DMS 273 treated with DMSO at 0.1 percent for 48 hours (cell line): ENCODE measurements around the gene IL10RA.
A peak's percentile ranks its signal among the peaks of the same experiment; 100 is the strongest.
"Not testable (repeated sequence)": the region's sequence is repeated elsewhere in the genome, so short reads cannot be mapped to it uniquely, and the experiment has no call there.

Experiments
- DNase-seq: peaks from one replicate; lab custom pipeline; 2025; lab: John Stamatoyannopoulos, UW

The IL10RA gene

GRCh38 chr11:118007563-118008270, 21.5 kb downstream of the IL10RA start:
- not testable (repeated sequence) for DNase-seq

- no peak for DNase-seq
These were observed 22.2 kb downstream of the IL10RA start for GRCh38 chr11:118008271-118008911.

- DNase-seq: no peak
These were observed 23.9 kb downstream of the IL10RA start for GRCh38 chr11:118009864-118010737.

- no peak for DNase-seq
These were observed 24.7 kb downstream of the IL10RA start for GRCh38 chr11:118010738-118011461.

GRCh38 chr11:118012083-118012669, 26.0 kb downstream of the IL10RA start:
- DNase-seq: peak; percentile 36

- no peak for DNase-seq
These were observed 27.8 kb downstream of the IL10RA start for GRCh38 chr11:118014022-118014421.

- DNase-seq: no peak
These were observed 29.2 kb downstream of the IL10RA start for GRCh38 chr11:118015385-118015841.

GRCh38 chr11:118016104-118016503, 29.9 kb downstream of the IL10RA start:
- DNase-seq: no peak

GRCh38 chr11:118017111-118017510, 30.9 kb downstream of the IL10RA start:
- no peak for DNase-seq

- DNase-seq: no peak
These were observed 31.6 kb downstream of the IL10RA start for GRCh38 chr11:118017631-118018315.

- no peak for DNase-seq
These were observed 32.2 kb downstream of the IL10RA start for GRCh38 chr11:118018401-118018800.

- no peak for DNase-seq
These were observed 35.0 kb downstream of the IL10RA start for GRCh38 chr11:118021146-118021545.

- no peak for DNase-seq
These were observed 41.5 kb downstream of the IL10RA start for GRCh38 chr11:118027694-118028093.

GRCh38 chr11:118028626-118029025, 42.4 kb downstream of the IL10RA start:
- DNase-seq: no peak

- no peak for DNase-seq
These were observed 47.2 kb downstream of the IL10RA start for GRCh38 chr11:118033443-118033842.

GRCh38 chr11:118042141-118042540, 55.9 kb downstream of the IL10RA start:
- DNase-seq: no peak

GRCh38 chr11:118042796-118043195, 56.6 kb downstream of the IL10RA start:
- DNase-seq: no peak

- no peak for DNase-seq
These were observed 59.0 kb downstream of the IL10RA start for GRCh38 chr11:118045191-118045590.

- peak; percentile 16 for DNase-seq
These were observed 60.1 kb downstream of the IL10RA start for GRCh38 chr11:118046051-118046963.
